NCI-H526 (cell line): ENCODE measurements around the gene HGFAC.

Source experiments
- DNase-seq, 2 experiments: peaks; one replicate each; lab custom pipeline; 2025; lab: John Stamatoyannopoulos, UW

Gene HGFAC

GRCh38 chr4:3441501-3442459 is at the start of gene HGFAC:
Gene HGFAC, plus strand, starts transcription at chr4:3441968. Its CDS starts 34 bp downstream, at chr4:3442002.
- no peak for DNase-seq

DNA sequence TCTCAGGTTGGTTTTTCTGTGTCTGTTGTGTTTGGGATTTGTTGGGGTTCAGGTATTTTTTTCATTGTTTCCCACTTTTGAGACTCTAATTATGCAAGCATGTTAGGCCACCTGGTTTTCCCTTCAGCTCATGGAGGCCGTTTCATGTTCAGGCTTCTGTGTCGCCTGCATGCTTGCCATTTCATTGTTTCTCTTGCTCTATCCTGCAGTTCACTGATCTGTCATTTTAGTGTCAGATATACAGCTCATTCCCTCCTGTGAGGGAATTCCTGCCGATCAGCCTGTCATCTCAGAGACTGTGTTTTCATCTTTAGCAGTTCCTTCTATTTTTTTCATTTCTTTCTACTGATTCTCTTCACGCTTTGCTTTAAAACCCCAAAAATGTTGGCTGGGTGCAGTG is 49.4 kb upstream of the HGFAC start:
- DNase-seq, result no peak

DNA sequence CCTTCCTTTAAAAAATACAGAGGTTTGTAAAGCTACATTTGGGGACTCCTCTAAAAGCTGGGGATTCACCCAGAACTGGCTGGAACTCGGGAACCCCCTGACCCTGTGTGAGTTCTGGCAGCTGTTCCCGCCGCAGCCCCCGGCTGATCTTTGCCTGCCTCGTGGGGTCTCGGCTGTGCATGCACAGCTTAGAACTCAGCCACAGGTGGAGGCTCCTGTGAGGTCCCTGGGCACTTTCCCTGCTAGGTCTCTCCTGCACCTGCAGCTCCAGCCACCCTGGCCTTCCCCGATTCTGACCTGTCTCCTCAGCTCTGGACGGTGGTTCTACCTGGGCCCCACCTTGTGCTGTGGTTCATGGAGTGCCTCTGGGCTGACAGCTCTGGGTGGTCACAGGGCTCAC is 48.6 kb upstream of the HGFAC start:
- DNase-seq, result no peak

DNA sequence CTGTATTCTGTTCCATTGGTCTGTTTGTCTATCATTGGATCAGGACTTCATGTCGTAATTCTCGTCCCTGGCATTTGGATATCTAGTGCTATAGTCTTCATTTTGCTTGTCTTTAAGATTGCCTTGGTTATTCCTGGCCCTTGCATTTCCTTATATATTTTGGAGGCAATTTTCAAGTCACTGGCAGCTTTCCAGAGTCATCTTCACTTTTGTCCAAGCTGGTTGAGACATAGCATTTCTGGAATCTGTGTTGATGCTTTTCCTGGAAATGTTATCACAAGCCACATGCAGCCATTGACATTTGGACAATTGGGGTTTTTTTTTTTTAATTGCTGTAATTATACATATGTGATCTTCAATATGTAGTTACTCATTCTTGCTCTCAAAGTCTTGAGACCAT is 45.2 kb upstream of the HGFAC start:
- no peak for DNase-seq

- DNase-seq, result no peak
Observed at GRCh38 chr4:3397128-3397527, 44.6 kb upstream of the HGFAC start.

DNA sequence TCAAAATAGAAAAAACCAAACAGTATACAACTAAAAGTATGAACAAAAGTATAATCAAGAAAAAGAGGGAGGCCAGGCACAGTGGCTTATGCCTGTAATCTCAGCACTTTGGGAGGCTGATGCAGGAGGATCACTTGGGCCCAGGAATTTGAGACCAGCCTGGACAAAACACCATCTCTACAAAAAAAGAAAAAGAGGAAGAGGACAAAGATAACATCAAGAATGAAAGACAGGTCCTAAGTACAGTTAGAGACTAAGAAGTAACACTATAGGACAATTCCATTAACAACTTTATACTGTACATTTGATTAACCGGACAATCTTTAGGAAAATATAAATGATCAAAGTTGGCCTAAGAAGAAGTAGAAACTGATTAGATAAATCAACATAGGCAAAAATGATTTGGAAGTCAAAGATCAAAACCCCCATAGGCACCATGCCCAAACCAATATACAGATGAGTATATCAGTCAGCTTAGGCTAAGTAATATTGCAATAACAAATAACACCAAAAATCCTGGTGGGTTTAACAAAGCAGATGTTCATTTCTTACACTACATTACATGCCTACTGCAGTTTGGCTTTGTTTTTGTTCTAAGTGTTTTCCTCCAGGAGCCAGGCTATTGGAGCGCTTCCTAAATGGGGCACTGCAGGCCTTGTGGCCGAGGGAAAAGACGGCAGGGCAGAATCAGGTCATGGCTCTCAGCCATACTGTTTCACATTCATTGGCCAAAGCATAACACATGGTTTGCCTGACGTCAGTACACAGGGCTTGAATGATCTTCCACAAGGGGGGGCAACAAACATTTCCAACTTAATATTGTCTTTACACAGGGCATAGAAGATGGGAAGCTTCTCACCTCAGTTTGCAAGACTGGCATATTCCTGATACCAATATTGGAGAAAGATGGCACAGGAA is 42.2 kb upstream of the HGFAC start:
- DNase-seq, result no peak

- DNase-seq, result no peak
Observed at GRCh38 chr4:3401436-3402171, 40.2 kb upstream of the HGFAC start.

DNA sequence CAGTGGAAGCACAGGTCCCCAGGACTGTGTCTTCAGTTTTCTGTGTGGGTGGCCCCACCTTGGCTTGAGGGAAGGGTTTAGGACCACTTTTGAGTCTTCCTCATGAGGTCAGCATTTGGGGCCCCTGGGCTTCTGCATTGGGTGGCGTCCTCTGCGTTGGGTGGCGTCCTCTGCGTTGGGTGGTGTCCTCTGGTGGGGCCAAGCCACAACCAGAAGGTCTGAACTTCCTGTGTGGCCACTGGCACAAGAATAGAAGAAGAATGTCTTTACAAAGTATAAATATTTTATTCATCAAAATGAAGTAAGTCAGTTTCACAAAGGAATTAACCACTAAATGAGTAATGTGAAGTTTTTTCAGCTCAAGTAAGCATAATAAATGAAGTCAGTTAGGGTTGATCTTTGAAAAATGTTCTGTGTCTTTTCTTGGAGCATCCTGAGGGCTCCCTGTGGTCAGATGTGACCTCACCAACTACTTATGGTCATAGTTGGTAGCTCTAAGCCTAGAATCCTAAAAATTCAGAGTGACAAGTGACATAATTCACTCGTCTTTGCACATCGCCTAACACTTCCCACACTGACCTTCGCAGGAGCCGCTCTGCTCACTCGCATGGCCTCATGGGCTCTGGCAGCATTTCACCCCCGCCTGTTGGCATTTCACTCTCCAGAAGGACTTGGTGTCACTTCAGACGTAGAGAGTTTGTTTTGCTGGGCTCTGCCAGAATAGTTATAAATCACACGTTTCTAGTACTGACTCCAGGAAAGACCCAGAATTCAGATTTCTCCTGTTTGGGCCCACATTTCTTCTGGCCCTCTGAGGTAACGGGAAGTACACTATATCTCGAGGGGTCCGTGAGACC is 39.0 kb upstream of the HGFAC start:
- DNase-seq, result no peak

- DNase-seq, result no peak
Observed at GRCh38 chr4:3403348-3403906, 38.3 kb upstream of the HGFAC start.

DNA sequence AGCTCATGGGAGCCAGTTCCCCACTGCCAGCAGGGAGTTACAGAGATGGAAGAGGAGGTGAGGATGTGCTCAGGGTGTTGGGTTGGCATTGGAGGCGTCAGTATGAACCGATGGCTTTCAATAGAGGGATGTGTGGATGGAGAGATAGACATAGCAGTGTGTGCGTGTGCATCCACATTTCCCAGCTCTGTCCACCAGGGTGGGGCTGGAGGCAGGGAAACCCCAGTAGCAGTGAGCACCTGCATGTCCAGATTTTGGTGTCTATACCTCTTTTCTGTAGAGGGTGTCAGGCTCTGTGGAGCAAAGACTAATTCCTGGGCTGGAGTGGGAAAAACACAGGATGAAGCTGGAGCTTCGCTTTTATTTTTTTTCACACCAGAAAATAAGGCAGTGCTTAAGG is 37.2 kb upstream of the HGFAC start:
- DNase-seq, result no peak

DNA sequence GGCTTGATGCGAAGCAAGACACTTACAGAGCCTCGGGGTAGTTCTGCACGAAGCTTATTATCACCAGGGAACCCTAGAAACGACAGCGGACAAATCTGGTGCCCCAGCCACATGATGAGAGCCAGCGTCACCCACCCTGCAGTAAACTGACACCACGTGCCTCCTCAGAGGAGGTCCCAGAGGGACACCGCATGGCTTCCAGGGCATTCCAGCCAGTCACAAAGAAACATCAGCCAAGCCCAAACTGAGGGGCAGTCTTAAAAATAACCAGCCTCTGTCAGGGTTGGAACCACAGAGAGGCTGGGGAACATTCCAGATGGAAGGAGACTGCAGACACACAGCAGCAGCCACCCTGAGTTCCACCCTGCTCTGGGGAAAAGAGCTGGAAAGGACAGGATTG is 36.6 kb upstream of the HGFAC start:
- DNase-seq, result no peak

DNA sequence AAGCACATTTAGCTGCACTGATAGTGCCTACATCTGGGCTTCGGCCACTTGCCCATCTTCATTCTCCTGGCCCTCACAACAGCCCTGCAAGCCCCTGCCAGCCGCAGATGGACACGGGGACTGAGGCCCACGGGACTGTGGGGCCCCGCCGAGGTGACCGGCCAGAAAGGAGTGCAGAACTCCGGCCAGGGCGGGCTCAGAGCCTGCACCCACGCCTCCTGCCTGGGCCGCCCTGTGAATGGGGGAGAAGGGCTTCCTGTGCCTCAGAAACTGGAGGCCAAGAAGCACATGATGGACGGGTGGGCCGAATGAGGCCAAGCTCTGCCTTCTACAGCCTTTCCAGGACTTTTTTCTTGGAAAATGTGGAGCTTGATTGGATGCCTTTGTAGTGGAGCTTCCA is 35.7 kb upstream of the HGFAC start:
- DNase-seq, result no peak

DNA sequence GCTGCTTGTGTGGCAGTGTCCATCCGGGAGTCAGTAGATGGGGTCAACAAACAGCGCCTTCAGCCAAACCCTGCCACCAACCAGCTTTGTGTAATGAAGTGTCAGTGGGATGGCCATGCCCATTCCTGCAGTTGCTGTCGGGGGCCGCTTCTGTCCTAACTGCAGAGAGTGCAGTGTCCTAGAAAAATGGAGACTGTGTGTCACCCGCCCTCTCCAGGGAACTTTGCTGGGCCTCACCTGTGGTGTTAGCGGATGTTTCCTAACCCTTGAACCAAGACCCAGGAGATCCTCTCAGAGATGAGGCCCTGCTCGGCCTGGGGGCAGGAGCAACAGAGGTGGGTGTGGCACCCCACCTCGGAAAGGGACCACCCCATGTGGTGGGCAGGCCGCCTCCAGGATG is 35.3 kb upstream of the HGFAC start:
- no peak for DNase-seq

- DNase-seq, result peak in 1 of 2 experiments; percentile 36
Observed at GRCh38 chr4:3407171-3407771, 34.5 kb upstream of the HGFAC start.

DNA sequence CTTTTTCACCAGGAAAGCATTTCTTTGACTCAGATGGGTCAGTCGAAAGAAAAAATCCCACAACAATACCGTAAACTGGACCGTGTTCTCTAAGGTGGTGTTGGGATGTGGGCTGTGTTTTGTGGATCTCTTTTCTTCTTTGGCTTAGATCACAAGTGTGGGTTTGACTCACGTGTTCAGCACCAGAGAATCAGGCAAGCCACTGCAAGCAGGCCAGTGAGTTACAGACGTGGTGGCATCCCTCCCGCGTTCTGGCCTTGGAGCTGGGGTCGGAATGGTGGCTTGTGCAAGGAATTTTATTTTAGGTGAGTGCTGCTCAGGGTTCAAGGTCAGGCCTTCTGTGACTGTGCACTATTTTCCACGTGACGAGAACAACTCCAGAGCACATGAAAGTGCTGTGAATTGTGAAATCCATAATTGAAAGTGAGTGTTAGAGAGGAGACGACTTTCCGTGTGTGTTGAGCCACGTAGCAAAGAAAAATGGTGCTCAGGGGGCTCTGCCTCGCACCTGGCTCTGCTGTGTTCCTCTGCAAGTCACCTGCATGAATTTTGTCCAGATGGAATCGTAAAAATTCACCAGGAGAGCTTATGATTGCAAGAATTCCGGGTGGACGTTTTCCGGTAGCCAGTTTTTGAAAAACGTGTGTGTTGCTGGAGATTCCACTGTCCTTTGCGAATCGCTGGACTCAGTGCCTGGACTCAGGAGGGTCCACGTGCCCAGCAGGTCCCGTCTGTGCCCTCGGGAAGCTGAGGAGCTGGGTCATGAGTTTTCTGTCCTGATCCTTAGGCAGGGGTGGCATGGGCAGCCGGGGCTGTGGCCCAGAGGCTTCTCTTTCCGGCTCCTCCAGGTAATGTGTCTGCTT is 33.6 kb upstream of the HGFAC start:
- DNase-seq, result no peak

DNA sequence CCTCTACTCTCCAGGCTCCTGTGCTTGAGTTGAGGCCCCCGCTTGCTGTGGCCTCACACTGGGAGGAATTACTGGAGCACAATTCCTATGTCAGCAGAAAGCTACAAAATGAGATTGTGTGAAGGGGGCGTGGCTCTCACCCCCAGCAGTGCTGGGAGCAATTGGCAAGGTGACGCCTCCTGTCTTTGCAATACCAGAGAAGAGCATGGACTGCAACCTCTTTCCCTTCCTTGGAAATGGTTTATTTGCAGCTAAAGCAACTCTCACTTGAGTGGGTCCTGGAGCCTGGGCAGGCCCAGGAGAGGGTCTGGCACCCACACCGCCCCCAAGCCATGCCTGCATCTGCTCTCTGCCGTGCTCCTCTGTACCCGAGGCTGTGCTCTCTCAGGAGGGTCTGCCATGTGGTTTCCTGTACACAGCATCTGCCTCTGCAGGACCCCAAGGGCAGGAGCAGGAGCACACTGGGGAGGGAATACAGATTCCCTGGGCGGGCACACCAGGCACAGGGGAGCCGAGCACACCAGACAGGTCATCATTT is 32.9 kb upstream of the HGFAC start:
- no peak for DNase-seq

- DNase-seq, result peak in 1 of 2 experiments; percentile 21
Observed at GRCh38 chr4:3409571-3410091, 32.1 kb upstream of the HGFAC start.

GRCh38 chr4:3410401-3411135 is 31.2 kb upstream of the HGFAC start:
- no peak for DNase-seq
